Activated CD8-positive, alpha-beta memory T cell treated with anti-CD3 and anti-CD28 coated beads, Interleukin-2, amount 50 U/mL, for 24 hours (primary cell): ENCODE results near the gene TRPC4.
"Not testable (repeated sequence)": the region's sequence is repeated elsewhere in the genome, so short reads cannot be mapped to it uniquely, and the experiment has no call there.

ENCODE experiments used
- DNase-seq: peaks from one replicate; pipeline ENCODE4 v3.0.0-alpha.2; 2020; ENCODE audit errors: extremely low read depth

Gene TRPC4

GRCh38 chr13:37602733-37603381 lies 266.7 kb downstream of the TRPC4 start:
- no peak for DNase-seq

- no peak for DNase-seq
These were observed 267.7 kb downstream of the TRPC4 start for GRCh38 chr13:37601648-37602440.

GRCh38 chr13:37599519-37599918 lies 270.1 kb downstream of the TRPC4 start:
- DNase-seq: no peak

GRCh38 chr13:37598597-37598996 lies 271.0 kb downstream of the TRPC4 start, which contains the start of gene POSTN:
TSS of gene POSTN (minus strand) at chr13:37598768. CDS start at chr13:37598726, 42 bp downstream.
- no peak for DNase-seq

- no peak for DNase-seq
These were observed 272.0 kb downstream of the TRPC4 start for GRCh38 chr13:37597477-37598025.

- DNase-seq: no peak
These were observed 272.8 kb downstream of the TRPC4 start for GRCh38 chr13:37596805-37597204.

- no peak for DNase-seq
These were observed 274.4 kb downstream of the TRPC4 start for GRCh38 chr13:37595162-37595561.

GRCh38 chr13:37594550-37594949 lies 275.0 kb downstream of the TRPC4 start:
- DNase-seq: no peak

GRCh38 chr13:37589381-37589780 lies 280.2 kb downstream of the TRPC4 start:
- not testable (repeated sequence) for DNase-seq

GRCh38 chr13:37587236-37587635 lies 282.3 kb downstream of the TRPC4 start:
- DNase-seq: no peak
